GM23338 (cell line): ENCODE results near the gene SUPT6H. TPM values are rescaled to one million over a fixed set of nuclear protein-coding genes. Genes with fewer than 3 reads are reported as not detected.

Experiments
- ATAC-seq: fragments of 200-7000 bp; cut with Tn5 transposase; 3 replicates; pipeline ENCODE4 v1.9.1; 2020
- DNase-seq: peaks from one replicate; pipeline ENCODE4 v3.0.0-alpha.2; 2015; ENCODE audit warnings: low spot score
- H2AFZ ChIP-seq: fragments of 200-600 bp; sonication (generic); 2 replicates; pipeline ENCODE4 v1.8.0; 2016; ENCODE audit warnings: antibody characterized with exemption, mild to moderate bottlenecking, moderate library complexity
- H3F3A ChIP-seq: fragments of 200-600 bp; sonication (generic); replicated peaks from 2 replicates; pipeline ENCODE4 v1.8.0; 2017; ENCODE audit warnings: antibody characterized with exemption, mixed run types, low read depth
- H3K27ac ChIP-seq: fragments of 200-600 bp; sonication (generic); 2 replicates; pipeline ENCODE4 v1.6.1; 2016; ENCODE audit warnings: low read depth
- H3K27me3 ChIP-seq: fragments of 200-600 bp; sonication (generic); 2 replicates; pipeline ENCODE4 v1.8.0; 2016; ENCODE audit warnings: mild to moderate bottlenecking, mixed run types, moderate library complexity; ENCODE audit not compliant: insufficient read depth
- H3K36me3 ChIP-seq: fragments of 200-600 bp; sonication (generic); 2 replicates; pipeline ENCODE4 v1.8.0; 2016; ENCODE audit warnings: mild to moderate bottlenecking; ENCODE audit not compliant: insufficient read depth
- H3K4me1 ChIP-seq: fragments of 200-600 bp; sonication (generic); 2 replicates; pipeline ENCODE4 v1.8.0; 2016; ENCODE audit warnings: mild to moderate bottlenecking, moderate library complexity; ENCODE audit not compliant: insufficient read depth
- H3K4me2 ChIP-seq: fragments of 200-600 bp; sonication (generic); 2 replicates; pipeline ENCODE4 v1.7.1; 2017; ENCODE audit warnings: mixed run types
- H3K4me3 ChIP-seq: fragments of 200-600 bp; sonication (generic); 2 replicates; pipeline ENCODE4 v1.6.1; 2016; ENCODE audit warnings: mixed run types
- H3K79me2 ChIP-seq: fragments of 200-600 bp; sonication (generic); replicated peaks from 2 replicates; pipeline ENCODE4 v1.8.0; 2017; ENCODE audit warnings: mild to moderate bottlenecking; ENCODE audit not compliant: insufficient read depth
- H3K9me2 ChIP-seq: fragments of 200-600 bp; sonication (generic); 2 replicates; pipeline ENCODE4 v1.8.0; 2017; ENCODE audit not compliant: insufficient read depth
- H4K20me1 ChIP-seq: fragments of 200-600 bp; sonication (generic); replicated peaks from 2 replicates; pipeline ENCODE4 v1.8.0; 2017; ENCODE audit warnings: mild to moderate bottlenecking; ENCODE audit not compliant: insufficient read depth
- H3K27ac Mint-ChIP-seq: 2 replicates; pipeline ENCODE4 v1.8.0; 2020; ENCODE audit warnings: inconsistent platforms, mild to moderate bottlenecking, moderate library complexity, mixed read lengths
- H3K27me3 Mint-ChIP-seq: 3 replicates; pipeline ENCODE4 v1.8.0; 2022; ENCODE audit warnings: low read depth, mild to moderate bottlenecking, moderate library complexity, mixed read lengths, inconsistent platforms; ENCODE audit not compliant: insufficient read depth, poor library complexity
- H3K36me3 Mint-ChIP-seq: 3 replicates; pipeline ENCODE4 v1.8.0; 2021; ENCODE audit warnings: low read depth, mild to moderate bottlenecking, inconsistent platforms, moderate library complexity, mixed read lengths
- H3K4me1 Mint-ChIP-seq: 3 replicates; pipeline ENCODE4 v1.8.0; 2020; ENCODE audit warnings: mild to moderate bottlenecking, inconsistent platforms, mixed read lengths
- H3K4me3 Mint-ChIP-seq: 3 replicates; pipeline ENCODE4 v1.8.0; 2021; ENCODE audit warnings: moderate library complexity, mild to moderate bottlenecking, inconsistent platforms, mixed read lengths
- H3K9me3 Mint-ChIP-seq: 3 replicates; pipeline ENCODE4 v1.8.0; 2020; ENCODE audit warnings: moderate library complexity, mild to moderate bottlenecking, inconsistent platforms, mixed read lengths
- CTCF ChIP-seq, 2 experiments: fragments of 200-600 bp in 1 of 2; sonication (generic) in 1 of 2; conservative IDR thresholded peaks; 2 replicates each; pipeline versions ENCODE4 v1.5.1 to v1.6.1; 2016 to 2017; ENCODE audit warnings: antibody characterized with exemption in 2 of 2, low read depth in 2 of 2, mild to moderate bottlenecking in 2 of 2, moderate library complexity in 1 of 2
- ETS1 ChIP-seq: IDR thresholded peaks from 2 replicates; pipeline ENCODE4 v1.6.1; 2016; ENCODE audit warnings: antibody characterized with exemption
- EZH2 ChIP-seq: fragments of 200-600 bp; sonication (generic); IDR thresholded peaks from one replicate; pipeline ENCODE4 v1.8.0; 2017; ENCODE audit warnings: antibody characterized with exemption, mild to moderate bottlenecking, low read depth; ENCODE audit not compliant: unreplicated experiment
- JUNB ChIP-seq: IDR thresholded peaks from one replicate; pipeline ENCODE4 v1.6.1; 2016; ENCODE audit warnings: antibody characterized with exemption; ENCODE audit not compliant: unreplicated experiment
- POLR2AphosphoS5 ChIP-seq: IDR thresholded peaks from 2 replicates; pipeline ENCODE4 v1.6.1; 2016; ENCODE audit warnings: antibody characterized with exemption, low read depth
- REST ChIP-seq: IDR thresholded peaks from one replicate; pipeline ENCODE4 v1.6.1; 2018; ENCODE audit warnings: antibody characterized with exemption; ENCODE audit not compliant: unreplicated experiment
- ZNF114 ChIP-seq: fragments of 250-450 bp; sonication (Bioruptor Pico); IDR thresholded peaks from 2 replicates; pipeline ENCODE4 v1.5.0; 2020; ENCODE audit warnings: mild to moderate bottlenecking, moderate library complexity
- polyA plus RNA-seq: library from polyadenylated mRNA; unstranded; fragments of >200 nt; fragmentation: Nextera tagmentation; extraction: Ambion mirVana; gene quantifications from 2 replicates; pipeline ENCODE4 v1.2.1, GENCODE V29; 2016
- total RNA-seq: library from RNA; depleted of rRNA; stranded (reverse); fragments of >200 nt; shearing (Covaris generic); gene quantifications from 2 replicates; pipeline ENCODE4 v1.2.3, GENCODE V29; 2014

Gene SUPT6H
- total and polyA plus RNA-seq, 2 experiments from 2014 or later = 17.8 to 70.7 TPM

- peaks cover 43% of the 10 kb centered on the region for H3K27me3 Mint-ChIP-seq
- Histone ChIP-seq H3K4me2 (peak overlapping the region; percentile 96), H3K79me2 (peaks cover 32% of the 10 kb centered on the region), H3K36me3 (peaks cover 16% of the 10 kb centered on the region; the same call in 1 of the 2 replicates), H3K4me1 (peaks cover 32% of the 10 kb centered on the region), H3K27ac (peak overlapping the region; percentile 99), H3K4me3 (peak overlapping the region; percentile 93), H3K9me2 (no peaks in the 10 kb centered on the region), H3F3A (peaks cover 47% of the 10 kb centered on the region), H4K20me1 (peaks cover 8% of the 10 kb centered on the region; the same call in 1 of the 2 replicates), H3K27me3 (no peaks in the 10 kb centered on the region), H2AFZ (no peak overlapping the region)
- H3K4me3 Mint-ChIP-seq = peak overlapping the region; percentile 91
- ATAC-seq = peak; percentile 12
- peaks cover 57% of the 10 kb centered on the region for H3K36me3 Mint-ChIP-seq
- DNase-seq = peak; percentile 75
- TF ChIP-seq ZNF114 (CRISPR knock-in tag) = no peak
- TF ChIP-seq EZH2 = no peak
- TF ChIP-seq POLR2AphosphoS5 = no peak; the same call in none of the 2 replicates
- TF ChIP-seq REST = no peak
- no peak for TF ChIP-seq JUNB
- 0 out of 2 replicates have a peak, but pooled peaks have one; percentile 34 for TF ChIP-seq ETS1
- no peak for TF ChIP-seq CTCF (conservative IDR thresholded peaks at IDR 0.05; ENCODE audit: low read depth in 2 of 2)
- H3K9me3 Mint-ChIP-seq = no peaks in the 10 kb centered on the region
- peak overlapping the region; percentile 98 for H3K27ac Mint-ChIP-seq
- H3K4me1 Mint-ChIP-seq = peaks cover 43% of the 10 kb centered on the region
Measured at GRCh38 chr17:28744972-28745785, 83.2 kb downstream of the SUPT6H start.
